Amniotic epithelial cell (primary cell): ENCODE data around the gene IL20.

Experiments used
- DNase-seq: peaks from one replicate; pipeline ENCODE4 v3.0.0-alpha.2; 2010; ENCODE audit warnings: low read depth

IL20 gene

GRCh38 chr1:206864939-206865671 lies at the start of gene IL20:
Gene IL20 (plus strand): TSS chr1:206865623. CDS start chr1:206865853, 230 bp downstream.
- peak; percentile 80 for DNase-seq

DNA sequence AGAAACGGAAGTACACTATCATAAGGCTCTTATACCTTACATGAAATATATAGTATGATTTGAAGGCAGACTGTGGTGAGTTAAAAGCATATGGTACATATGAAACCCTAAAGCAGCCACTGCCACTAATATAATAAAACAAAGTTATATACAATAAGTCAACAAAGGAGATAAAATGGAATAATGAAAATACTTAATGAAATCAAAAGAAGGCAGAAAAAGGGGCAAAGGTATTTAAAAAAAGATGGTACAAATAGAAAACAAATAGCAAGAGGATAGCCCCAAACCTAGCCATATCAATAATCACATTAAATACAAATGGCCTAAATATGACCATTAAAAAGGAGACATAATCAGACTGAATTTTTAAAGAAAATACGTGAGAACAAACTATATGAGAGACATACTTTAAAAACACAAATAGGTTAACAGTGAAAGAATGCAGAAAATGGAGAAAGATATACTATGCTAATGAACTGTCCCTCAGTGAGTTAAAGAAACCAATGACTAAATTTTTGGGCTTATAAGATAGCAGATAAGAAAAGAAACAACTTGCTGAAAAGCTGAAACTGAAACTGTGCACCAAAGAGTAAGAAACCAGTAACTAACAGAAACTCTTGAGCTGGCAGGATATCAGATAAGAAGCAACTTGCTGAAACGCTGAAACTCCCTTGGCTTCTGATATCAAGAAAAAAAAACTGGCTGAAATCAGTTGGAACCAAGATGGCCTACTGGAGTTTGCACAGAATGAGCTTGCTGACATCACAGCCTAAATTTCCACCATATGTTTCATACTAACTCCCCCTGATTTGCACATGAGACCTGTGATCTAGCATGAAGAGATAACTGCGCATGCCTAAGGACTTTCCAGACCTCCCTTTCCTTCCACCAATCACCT lies 48.8 kb upstream of the IL20 start:
- DNase-seq = peak; percentile 52

GRCh38 chr1:206821493-206821892 lies 43.9 kb upstream of the IL20 start:
- no peak for DNase-seq

- no peak for DNase-seq
These were observed 41.7 kb upstream of the IL20 start for GRCh38 chr1:206823727-206824126.

GRCh38 chr1:206824331-206824730 lies 41.1 kb upstream of the IL20 start:
- DNase-seq = no peak

GRCh38 chr1:206826394-206826793 lies 39.0 kb upstream of the IL20 start:
- DNase-seq = peak; percentile 48

- no peak for DNase-seq
These were observed 37.4 kb upstream of the IL20 start for GRCh38 chr1:206828061-206828460.

GRCh38 chr1:206828765-206829164 lies 36.7 kb upstream of the IL20 start:
- no peak for DNase-seq

DNA sequence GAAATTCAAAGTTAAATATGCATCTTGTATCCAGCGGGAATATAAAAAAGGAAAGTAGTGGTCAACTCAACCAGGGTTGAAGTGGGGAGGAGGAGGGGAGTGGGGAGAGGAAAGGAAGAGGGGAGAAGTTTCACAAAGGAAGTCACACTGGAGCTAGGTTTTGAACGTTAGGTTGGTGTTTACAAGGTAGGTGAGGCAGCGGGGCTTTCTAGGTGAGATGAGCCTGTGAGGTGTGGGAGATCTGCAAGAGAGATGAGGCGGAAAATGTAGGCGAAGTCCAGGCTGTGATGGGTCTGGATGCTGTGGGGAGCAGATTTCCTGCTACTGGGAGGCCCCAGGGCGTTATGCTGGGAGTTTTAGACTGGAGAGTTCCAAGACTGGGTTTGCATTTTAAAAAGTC lies 36.1 kb upstream of the IL20 start:
- no peak for DNase-seq

DNA sequence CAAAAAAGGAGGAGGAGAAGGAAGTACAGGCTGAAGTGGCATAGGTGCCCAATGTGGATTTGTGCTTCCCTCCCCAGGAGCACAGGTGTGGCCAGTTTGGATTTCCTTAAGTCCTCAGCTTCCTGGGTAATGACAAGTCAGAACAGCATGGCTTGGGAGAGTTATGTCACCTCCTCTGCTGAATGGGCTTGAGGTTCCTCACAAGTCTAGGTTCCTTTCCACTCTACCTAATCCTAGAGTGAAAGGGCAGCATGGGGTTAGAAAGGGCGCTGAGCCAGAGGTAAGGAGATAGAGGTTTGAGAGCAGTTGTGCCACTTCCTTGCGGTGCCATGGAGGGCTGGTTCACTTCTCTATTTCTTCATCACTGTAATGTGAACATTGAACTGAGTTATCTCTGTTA lies 35.5 kb upstream of the IL20 start:
- DNase-seq = no peak

DNA sequence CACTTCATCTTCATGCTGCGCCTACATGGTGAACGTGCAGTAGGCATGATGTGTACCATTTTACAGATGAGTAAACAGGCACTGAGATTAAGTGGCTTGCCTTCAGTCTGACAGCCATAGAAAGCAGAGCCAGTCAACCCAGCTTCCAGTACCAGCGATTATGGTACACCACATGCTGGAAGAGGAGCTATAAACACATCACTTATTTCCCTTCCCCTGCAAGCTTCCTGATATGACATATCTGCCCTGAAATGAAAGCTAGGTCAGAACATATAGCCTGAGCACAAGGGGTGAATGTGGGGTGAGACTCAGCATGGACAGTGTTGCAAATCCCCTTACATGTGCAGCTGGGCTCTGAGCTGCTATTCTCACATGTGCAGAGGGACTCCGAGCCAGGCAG lies 33.8 kb upstream of the IL20 start:
- no peak for DNase-seq

- no peak for DNase-seq
These were observed 33.0 kb upstream of the IL20 start for GRCh38 chr1:206832352-206832880.

- no peak for DNase-seq
These were observed 32.2 kb upstream of the IL20 start for GRCh38 chr1:206833106-206833680.

- DNase-seq = no peak
These were observed 31.6 kb upstream of the IL20 start for GRCh38 chr1:206833801-206834200.

DNA sequence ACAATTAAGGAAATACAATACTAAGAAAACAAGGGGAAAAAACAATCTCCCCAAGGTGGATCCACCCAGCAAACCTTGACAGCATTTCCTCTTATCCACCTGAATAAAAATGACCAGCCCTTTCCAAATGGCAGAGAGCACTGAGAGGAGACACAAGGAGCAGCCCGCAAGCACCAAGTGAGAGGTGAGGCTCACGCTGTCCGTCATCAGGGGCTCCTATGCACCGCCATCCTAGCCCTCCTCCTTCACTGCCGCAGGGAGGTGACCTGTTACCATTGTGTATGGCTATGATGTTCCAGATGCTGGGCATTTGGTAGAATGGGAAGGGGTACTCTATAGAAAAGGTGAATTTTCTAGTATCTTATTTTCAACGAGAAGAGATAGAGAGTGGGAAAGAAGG lies 31.2 kb upstream of the IL20 start:
- DNase-seq = no peak

DNA sequence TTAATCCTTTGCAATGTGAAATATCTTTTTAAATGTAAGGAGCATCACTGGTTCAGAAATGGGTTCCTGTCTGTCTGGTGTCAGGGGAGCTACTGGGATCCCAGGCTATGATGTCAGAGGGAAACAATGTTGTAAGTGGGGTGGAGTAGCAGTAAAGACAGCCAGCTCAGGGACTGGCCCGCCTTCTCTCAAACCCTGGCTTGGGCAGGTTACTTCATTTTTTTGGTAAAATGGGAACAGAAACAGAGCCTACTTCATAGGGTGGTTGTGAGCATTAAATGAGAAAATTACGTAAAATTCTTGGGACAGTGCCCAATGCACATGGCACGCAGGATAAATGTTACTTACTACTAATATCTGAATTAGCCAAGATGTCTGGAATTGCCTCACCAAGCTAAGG lies 30.7 kb upstream of the IL20 start:
- peak; percentile 45 for DNase-seq

DNA sequence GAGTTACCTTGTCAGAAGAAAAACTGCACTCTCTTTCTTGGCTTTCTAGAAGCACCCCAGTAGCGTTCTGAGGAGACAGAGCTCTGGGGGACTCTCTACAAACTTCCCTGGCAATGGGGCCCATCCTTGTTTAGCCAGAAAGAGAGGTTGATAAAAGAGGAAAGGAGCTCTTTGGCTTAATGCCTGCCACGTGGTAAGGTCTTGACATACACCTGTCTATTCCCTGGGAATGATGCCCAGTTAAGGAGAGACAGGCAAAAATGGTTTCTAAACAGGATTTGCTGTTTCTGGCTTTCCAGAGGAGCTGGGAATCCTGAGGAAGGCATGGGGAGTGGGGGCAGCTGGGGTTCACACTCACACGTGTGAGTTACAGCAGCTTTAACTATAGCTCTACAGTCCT lies 30.2 kb upstream of the IL20 start:
- DNase-seq = no peak

DNA sequence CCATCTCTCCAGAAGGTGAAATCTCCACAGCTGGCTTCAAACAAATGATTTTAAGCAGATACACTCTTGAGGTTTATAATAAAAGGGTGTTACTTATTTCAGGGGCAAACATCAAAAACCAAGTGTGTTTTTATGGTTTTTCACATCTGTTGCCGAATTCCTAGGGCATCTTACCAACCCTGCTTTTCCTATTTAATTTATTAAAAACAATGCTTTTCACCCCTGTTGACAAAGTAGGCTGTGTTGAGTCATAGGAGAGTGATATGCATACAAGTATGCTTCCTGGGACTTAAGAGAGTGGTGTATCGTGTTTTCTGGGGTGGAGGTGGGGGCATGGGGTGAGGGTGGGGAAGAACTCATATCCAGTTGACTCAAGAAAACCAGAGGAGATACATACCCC lies 29.3 kb upstream of the IL20 start:
- peak; percentile 30 for DNase-seq

DNA sequence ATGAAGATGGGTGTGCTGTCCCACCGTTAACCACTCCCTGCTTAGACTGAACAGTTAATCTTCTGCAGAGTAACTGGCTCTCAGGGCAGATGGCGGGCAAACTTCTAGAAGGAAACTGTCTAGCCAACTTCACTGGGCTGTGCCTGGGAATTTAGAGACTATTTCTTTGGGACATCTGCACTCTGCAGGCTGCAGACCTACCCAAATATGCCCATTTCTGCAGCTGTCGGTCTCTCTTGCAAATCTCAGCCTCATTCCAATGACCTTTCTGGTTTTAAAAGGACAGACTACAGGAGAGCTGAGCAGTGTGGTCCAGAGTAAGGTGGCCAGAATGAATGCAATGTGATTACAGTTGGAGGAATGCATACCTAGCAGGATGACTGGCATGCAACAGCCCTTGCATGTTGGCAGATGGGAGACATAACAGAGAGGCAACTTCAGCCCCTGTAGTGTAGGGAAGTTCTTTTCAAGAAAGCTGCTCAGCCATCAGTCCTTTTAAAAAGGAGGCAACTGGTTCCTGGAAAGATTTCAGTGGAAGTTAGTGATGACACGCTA lies 26.3 kb upstream of the IL20 start:
- no peak for DNase-seq

DNA sequence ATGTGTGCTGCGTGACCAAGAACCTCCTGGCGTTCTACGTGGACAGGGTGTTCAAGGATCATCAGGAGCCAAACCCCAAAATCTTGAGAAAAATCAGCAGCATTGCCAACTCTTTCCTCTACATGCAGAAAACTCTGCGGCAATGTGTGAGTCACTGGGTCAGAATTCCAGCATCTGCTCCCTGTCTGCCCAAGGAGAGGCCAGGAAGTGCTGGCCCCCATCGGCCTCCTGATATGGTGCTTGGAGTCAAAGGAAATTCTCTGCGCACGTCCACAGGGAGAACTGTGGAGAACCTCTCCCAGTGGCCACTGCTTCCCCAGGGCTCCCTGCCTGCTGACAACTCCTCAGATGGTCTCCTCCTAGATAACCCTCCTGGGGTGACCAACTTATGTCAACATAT lies 25.6 kb upstream of the IL20 start:
- DNase-seq = peak; percentile 86

DNA sequence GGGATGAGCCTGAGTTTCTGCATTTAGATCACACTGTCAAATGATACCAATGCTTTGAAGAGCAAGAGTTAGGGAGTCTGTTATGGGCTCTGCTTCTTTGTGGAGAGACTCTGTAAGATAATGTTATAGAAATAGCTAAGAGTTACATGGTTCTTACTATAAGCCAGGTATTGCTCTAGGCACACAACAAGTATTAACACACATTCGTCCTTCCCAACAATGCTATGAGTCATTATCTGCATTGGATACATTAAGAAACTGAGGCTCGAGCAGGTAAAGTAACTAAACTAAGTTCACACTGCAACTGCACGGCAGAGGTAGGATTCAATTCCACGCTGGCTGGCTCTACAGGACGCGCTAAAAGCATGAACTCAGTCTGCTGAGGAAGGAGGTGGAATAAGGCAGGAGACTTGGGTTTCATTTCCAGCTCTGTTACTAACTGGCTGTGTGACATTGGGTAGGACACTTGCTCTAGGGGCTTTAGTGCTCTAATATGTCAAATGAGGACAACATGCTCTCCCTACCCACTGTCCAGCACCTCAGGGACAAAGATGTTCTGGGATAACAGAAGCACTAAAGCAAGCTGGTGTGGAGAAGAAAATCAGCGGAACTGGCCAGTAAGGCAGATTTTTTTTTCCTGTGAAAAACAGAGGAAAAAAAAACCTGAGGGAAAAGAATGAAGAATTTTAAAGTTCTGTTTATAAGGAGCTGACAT lies 23.7 kb upstream of the IL20 start:
- DNase-seq = no peak

DNA sequence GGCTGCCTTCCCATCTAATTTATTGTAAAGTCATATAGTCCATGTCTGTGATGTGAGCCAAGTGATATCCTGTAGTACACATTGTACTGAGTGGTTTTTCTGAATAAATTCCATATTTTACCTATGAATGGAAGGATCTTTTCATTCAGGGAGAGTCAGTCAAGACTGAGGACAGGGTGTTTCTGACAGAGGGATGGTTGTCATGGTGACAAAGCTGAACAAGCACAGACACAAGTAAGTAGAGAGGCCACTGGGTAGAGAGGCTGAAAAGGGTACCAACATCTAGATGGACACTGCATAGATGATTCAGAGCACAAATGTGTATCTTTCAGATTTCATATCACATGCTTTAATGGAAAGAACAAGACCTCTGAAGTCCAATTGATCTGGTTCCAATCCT lies 22.6 kb upstream of the IL20 start:
- peak; percentile 61 for DNase-seq
